EL (cell line): ENCODE measurements around the gene SMG7.
A peak's percentile ranks its signal among the peaks of the same experiment; 100 is the strongest.

ENCODE experiments used
- DNase-seq: peaks from one replicate; pipeline ENCODE4 v3.0.0-alpha.2; 2016

Gene SMG7

DNA sequence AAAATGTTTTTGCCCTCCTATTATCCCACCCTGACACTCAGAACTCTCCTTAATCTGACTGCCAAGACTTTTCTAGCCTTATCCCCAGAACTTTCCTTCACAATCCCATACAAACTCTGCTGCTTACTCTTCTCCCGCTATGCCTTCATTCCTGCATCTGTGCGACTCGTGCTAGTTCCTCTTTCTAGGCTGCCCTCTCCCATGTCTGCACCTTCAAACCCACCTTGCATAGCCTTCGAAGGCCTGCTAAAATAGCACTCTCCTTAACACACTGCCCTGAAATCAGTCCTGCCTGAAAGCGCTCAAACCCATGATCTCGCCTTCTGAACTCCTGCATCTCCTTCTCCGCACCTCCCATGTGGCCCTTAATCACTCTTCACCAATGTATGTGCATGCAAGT lies 120.4 kb downstream of the SMG7 start:
- DNase-seq: no peak

DNA sequence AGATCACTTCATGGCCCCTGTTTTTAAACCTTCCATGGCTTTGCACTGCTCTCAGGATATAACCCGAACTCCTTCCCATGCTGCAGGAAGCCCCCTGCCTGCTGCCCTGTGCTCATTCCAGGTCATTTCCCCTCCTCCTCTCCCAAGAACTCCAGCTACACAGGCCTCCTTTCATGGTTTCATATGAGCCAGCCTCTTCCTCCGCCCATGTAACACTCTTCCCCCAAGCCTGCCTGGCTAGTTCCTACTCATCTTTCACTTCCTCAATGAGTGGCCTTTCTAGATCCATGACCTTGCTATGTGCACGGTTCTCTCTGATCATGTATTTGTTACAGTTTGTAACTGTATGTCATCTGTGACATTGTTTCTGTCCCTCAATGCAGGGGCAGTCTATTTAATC lies 121.1 kb downstream of the SMG7 start:
- no peak for DNase-seq

DNA sequence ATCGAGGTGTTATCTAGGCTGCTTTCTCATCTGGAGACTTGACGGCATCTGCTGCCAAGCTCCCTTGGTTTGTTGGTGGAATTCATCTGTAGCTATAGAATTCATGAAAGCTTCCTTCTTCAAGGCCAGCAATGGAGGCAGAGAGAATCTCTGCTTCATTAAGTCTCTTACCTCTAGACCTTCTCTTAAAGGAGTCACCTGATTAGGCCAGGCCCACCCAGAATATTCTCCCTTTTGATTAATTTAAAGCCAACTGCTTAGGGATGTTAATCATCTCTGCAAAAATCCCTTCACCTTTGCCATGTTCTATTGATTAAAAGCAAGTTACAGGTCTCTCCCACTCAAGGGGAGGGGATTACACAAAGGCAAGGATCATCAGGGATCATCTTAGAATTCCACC lies 123.2 kb downstream of the SMG7 start:
- no peak for DNase-seq

DNA sequence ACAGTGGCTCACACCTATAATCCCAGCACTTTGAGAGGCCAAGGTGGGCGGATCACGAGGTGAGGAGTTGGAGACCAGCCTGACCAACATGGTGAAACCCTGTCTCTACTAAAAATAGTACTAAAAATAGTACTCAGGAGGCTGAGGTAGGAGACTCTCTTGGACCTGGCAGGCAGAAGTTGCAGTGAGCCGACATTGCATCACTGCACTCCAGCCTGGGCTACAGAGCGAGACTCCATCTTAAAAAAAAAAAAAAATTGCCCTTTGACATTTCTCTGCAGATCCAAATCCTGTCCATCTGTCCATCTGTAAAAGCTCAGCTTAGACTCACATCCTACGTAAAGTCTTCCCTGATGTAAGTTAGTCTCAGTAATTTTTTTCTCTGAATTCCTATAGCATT lies 124.2 kb downstream of the SMG7 start:
- no peak for DNase-seq

DNA sequence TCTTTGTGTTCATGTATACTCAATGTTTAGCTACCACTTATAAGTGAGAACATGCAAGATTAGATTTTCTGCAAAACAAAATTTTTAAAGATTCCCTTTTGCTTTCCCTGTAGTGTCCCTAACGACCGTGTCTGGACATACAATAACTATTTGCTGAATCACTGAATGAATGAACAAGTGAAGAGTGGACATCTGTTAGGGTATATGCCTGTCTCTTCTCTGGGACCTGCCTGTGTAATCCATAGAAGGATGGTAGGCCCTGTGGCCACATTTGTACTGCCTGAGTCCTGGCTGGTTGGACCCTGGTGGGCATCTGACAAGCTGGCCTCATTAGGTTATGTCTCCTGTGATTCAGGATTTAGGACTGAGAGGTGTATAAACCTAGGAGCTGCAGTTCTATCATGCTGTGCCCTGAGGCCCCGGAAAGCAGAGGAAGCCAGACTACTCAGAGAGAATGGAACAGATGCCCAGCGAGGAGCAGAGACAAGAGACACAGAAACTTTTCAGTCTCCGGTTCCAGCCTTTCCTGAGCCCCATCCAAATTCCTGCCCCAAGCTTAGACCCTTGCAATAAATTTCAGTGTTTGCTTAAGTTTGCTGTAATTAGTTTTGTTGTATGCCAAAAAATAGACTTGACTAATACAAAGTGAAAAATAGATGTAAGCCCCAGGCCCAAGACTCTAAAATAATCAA lies 125.5 kb downstream of the SMG7 start:
- peak; percentile 26 for DNase-seq

DNA sequence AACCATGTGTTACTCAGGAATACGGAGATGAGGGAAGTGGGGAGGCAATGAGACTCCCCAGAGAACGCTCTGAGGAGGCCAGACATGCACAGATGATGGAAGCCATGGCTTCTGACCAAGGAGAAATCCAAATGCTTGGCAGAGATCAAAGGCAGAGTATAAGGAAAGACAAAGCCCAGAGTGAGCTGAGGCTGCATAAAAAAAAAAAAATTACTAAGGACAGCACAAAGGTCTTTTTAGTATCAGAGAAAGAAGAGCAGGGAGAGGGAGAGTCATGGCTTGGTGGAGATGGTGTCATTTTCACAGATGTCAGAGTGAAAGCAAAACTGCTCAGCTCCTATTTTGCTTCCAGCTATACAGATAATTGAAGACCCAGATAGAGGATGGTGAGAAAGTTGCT lies 126.1 kb downstream of the SMG7 start:
- no peak for DNase-seq

DNA sequence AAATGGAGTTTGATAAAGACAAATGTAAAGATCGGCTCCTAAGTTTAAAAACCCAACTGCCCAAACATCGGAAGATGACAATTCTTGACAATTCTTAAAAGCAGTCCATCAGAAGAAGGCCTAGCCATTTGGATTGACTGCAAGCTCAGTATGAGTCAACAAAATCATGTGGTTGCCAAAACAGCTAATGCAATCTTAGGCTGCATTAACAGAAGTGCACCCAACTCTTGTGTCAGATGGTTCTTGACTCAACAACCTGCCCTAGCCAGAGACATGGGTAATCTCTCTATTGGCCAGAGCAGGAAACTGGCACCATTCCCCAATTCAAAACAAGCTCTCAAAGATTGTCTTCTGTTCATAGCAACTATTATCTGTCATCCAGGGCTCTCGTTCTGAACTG lies 127.8 kb downstream of the SMG7 start:
- DNase-seq: peak; percentile 71

DNA sequence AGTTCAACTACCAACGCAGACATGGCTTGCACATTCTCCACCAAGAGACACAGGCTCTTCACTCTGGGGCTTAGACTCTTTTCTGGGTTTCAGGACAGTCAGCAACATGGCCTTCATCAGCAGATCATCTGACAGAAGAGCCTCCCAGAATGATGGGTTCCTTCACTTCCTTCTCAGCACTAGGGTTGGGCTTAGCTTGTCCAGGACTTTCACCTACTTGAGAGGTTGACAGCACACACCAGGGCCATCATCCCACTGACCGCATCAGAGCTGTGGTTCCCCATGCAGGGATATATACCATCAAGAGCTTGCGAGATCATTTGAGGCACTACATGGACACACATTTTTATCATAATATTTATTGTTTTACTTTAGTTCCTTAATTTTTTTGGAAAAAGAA lies 128.3 kb downstream of the SMG7 start:
- DNase-seq: no peak

DNA sequence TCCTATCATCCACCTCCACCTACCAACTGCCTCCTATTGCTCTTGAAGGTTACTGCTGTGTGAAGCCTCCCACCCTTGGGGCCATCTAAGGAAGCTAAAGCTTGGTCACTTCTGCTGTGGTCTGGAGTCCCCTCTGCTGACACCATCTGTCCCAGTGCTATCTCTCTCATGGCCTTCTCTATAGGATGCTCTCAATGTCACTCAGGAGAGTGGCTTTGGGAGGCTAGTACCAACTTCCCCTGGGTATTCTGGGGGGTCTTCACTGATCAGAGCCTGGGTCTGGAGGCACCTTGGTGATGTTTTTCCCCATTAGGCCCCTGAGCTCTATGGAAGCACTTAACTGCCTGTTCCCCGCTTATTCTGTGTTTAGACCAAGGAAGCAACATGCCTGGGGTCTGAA lies 130.2 kb downstream of the SMG7 start:
- no peak for DNase-seq
